Mucosa of descending colon (tissue), 3 donors: ENCODE measurements around the gene HSPA1A. TPM values are rescaled to one million over a fixed set of nuclear protein-coding genes. Genes with fewer than 3 reads are reported as not detected.
"Not testable (repeated sequence)": the region's sequence is repeated elsewhere in the genome, so short reads cannot be mapped to it uniquely, and the experiment has no call there.

Source experiments
- ATAC-seq: fragments of 200-7000 bp; cut with Tn5 transposase; one replicate; pipeline ENCODE4 v1.9.1; 2020; ENCODE audit warnings: mild to moderate bottlenecking, moderate library complexity
- DNase-seq, 3 donors: peaks; one replicate each; pipeline ENCODE4 v3.0.0-alpha.2; 2020
- H3K36me3 ChIP-seq: fragments of 200-600 bp; one replicate; pipeline ENCODE4 v1.8.0; 2021; ENCODE audit warnings: low read depth, mild to moderate bottlenecking
- H3K4me1 ChIP-seq: fragments of 200-600 bp; one replicate; pipeline ENCODE4 v1.8.0; 2021; ENCODE audit warnings: low read depth, mild to moderate bottlenecking
- H3K4me3 ChIP-seq: fragments of 200-600 bp; one replicate; pipeline ENCODE4 v1.8.0; 2021; ENCODE audit warnings: mild to moderate bottlenecking
- H3K9me3 ChIP-seq: fragments of 200-600 bp; one replicate; pipeline ENCODE4 v1.8.0; 2021; ENCODE audit warnings: mild to moderate bottlenecking
- CTCF ChIP-seq: fragments of 200-600 bp; IDR thresholded peaks from one replicate; pipeline ENCODE4 v1.8.0; 2022; ENCODE audit warnings: antibody characterized with exemption, mild to moderate bottlenecking
- intact Hi-C, 2 donors: fragments of 100-400 bp; cut with DNase I in 1 of 2; cut with micrococcal nuclease in 1 of 2; formaldehyde crosslinking; loops; one replicate each; pipeline versions ENCODE4 v1.11.0 to v1.11.1; 2022; cut with DNase I, micrococcal nuclease
- total RNA-seq, 3 donors: library from RNA; stranded (reverse); fragmentation: NEBNext Ultra II Directional in 2 of 3; extraction: Animal tissue kit (Norgen Biotek cat#: 25700) in 2 of 3; gene quantifications; one replicate each; pipeline versions ENCODE4 v1.2.1 to v1.2.4, GENCODE V29; 2021 to 2023
- donor health status: DM: no; HTN: no; CAD: no; lungs with moderate emphysema.
- donor health status: DM: no; HTN: no; CAD: no.
- donor health status: DM: no; HTN: yes; CAD: no.

Gene HSPA1A
- total RNA-seq, 3 donors from 2014 or later, result 73.6 to 274 (median 107) TPM

GRCh38 chr6:31784098-31784925 lies 31.0 kb upstream of the HSPA1A start:
- peaks cover 3% of the 10 kb centered on the region for H3K36me3 ChIP-seq
- TF ChIP-seq CTCF, result no peak
- H3K9me3 ChIP-seq, result no peaks in the 10 kb centered on the region
- no peak for DNase-seq
- H3K4me3 ChIP-seq, result no peak overlapping the region
- intact Hi-C loops, result no loop called here
- no peaks in the 10 kb centered on the region for H3K4me1 ChIP-seq
- no peak for ATAC-seq

GRCh38 chr6:31785475-31785874 lies 29.9 kb upstream of the HSPA1A start:
- no peaks in the 10 kb centered on the region for H3K4me1 ChIP-seq
- TF ChIP-seq CTCF, result no peak
- no peak overlapping the region for H3K4me3 ChIP-seq
- DNase-seq (no peak), ATAC-seq (no peak)
- peaks cover 3% of the 10 kb centered on the region for H3K36me3 ChIP-seq
- intact Hi-C loops, result no loop called here
- no peaks in the 10 kb centered on the region for H3K9me3 ChIP-seq

GRCh38 chr6:31791324-31792089 lies 23.8 kb upstream of the HSPA1A start:
- Histone ChIP-seq H3K9me3 (no peaks in the 10 kb centered on the region), H3K36me3 (peaks cover 5% of the 10 kb centered on the region), H3K4me3 (no peak overlapping the region), H3K4me1 (peaks cover 15% of the 10 kb centered on the region)
- DNase-seq, result peak in 1 of 3 donors; percentile 72
- ATAC-seq, result no peak
- intact Hi-C loops, result no loop called here
- TF ChIP-seq CTCF, result peak; percentile 31

GRCh38 chr6:31792090-31792374 lies 23.3 kb upstream of the HSPA1A start:
- no peak for TF ChIP-seq CTCF
- no peaks in the 10 kb centered on the region for H3K9me3 ChIP-seq
- intact Hi-C loops, result no loop called here

GRCh38 chr6:31792761-31793171 lies 22.6 kb upstream of the HSPA1A start:
- no peak for TF ChIP-seq CTCF
- H3K36me3 ChIP-seq, result peaks cover 5% of the 10 kb centered on the region
- no peaks in the 10 kb centered on the region for H3K9me3 ChIP-seq
- peaks cover 15% of the 10 kb centered on the region for H3K4me1 ChIP-seq
- H3K4me3 ChIP-seq, result no peak overlapping the region
- intact Hi-C loops, result no loop called here
- ATAC-seq, result no peak
- DNase-seq, result no peak

More at GRCh38 chr6:31792090-31792374, 23.3 kb upstream of the HSPA1A start:
- peaks cover 5% of the 10 kb centered on the region for H3K36me3 ChIP-seq
- ATAC-seq (no peak), DNase-seq (no peak)
- no peak overlapping the region for H3K4me3 ChIP-seq
- peaks cover 15% of the 10 kb centered on the region for H3K4me1 ChIP-seq

GRCh38 chr6:31793927-31794245 lies 21.5 kb upstream of the HSPA1A start:
- H3K36me3 ChIP-seq, H3K4me3 ChIP-seq, intact Hi-C loops, H3K9me3 ChIP-seq, ATAC-seq, DNase-seq: not testable (repeated sequence)
- peaks cover 15% of the 10 kb centered on the region for H3K4me1 ChIP-seq
